MCF 10A (cell line): Measurements from ENCODE around the gene FOCAD. TPM values are rescaled to one million over a fixed set of nuclear protein-coding genes. Genes with fewer than 3 reads are reported as not detected.

Experiments used
- BruUV-seq: library from RNA; stranded (reverse); fragments of 400-500 nt; replicated peaks from 2 replicates; lab custom pipeline; 2021; lab: Mats Ljungman, UMichigan
- CTCF ChIA-PET: fragments of 300-600 bp; sonication (Branson Sonifier 250); formaldehyde crosslinking; extraction: SDS; loops from one replicate; lab custom pipeline; 2021; ENCODE audit warnings: antibody characterized with exemption, inconsistent platforms; lab: Yijun Ruan, JAX
- POLR2A ChIA-PET: fragments of 300-600, 350-650 bp; sonication (Branson Sonifier 250); formaldehyde crosslinking; extraction: SDS; loops from one replicate; lab custom pipeline; 2020; ENCODE audit warnings: antibody characterized with exemption, inconsistent platforms; lab: Yijun Ruan, JAX
- DNase-seq: peaks from one replicate; pipeline ENCODE4 v3.0.0-alpha.2; 2018; ENCODE audit not compliant: unreplicated experiment
- H3K27ac Mint-ChIP-seq: one replicate; pipeline ENCODE4 v1.8.0; 2022; ENCODE audit warnings: mild to moderate bottlenecking, low read depth, mixed read lengths; ENCODE audit not compliant: unreplicated experiment
- H3K27me3 Mint-ChIP-seq: one replicate; pipeline ENCODE4 v1.8.0; 2022; ENCODE audit warnings: mixed read lengths; ENCODE audit not compliant: insufficient read depth, unreplicated experiment
- H3K36me3 Mint-ChIP-seq: one replicate; pipeline ENCODE4 v1.8.0; 2022; ENCODE audit warnings: mild to moderate bottlenecking, moderate library complexity, mixed read lengths; ENCODE audit not compliant: insufficient read depth, unreplicated experiment
- H3K4me1 Mint-ChIP-seq: one replicate; pipeline ENCODE4 v1.8.0; 2022; ENCODE audit warnings: mixed read lengths; ENCODE audit not compliant: insufficient read depth, unreplicated experiment
- H3K4me3 Mint-ChIP-seq: one replicate; pipeline ENCODE4 v1.8.0; 2022; ENCODE audit warnings: mild to moderate bottlenecking, moderate library complexity, mixed read lengths; ENCODE audit not compliant: unreplicated experiment
- H3K9me3 Mint-ChIP-seq: one replicate; pipeline ENCODE4 v1.8.0; 2022; ENCODE audit warnings: mixed read lengths; ENCODE audit not compliant: unreplicated experiment
- intact Hi-C: fragments of 100-400 bp; cut with micrococcal nuclease; formaldehyde crosslinking; loops from 2 replicates; pipeline ENCODE4 v1.14.1; 2022
- total RNA-seq: library from RNA; stranded (reverse); gene quantifications from 2 replicates; pipeline ENCODE4 v1.2.3, GENCODE V29; 2022
- TF ChIP-seq, protein P1 (sequence below): fragments of 200-600 bp; IDR thresholded peaks from one replicate; pipeline ENCODE4 v1.8.0; 2022; ENCODE audit warnings: antibody characterized with exemption, mild to moderate bottlenecking; ENCODE audit not compliant: unreplicated experiment

FOCAD gene
- total RNA-seq, 1 experiment from 2014 or later = 20.7 TPM

DNA sequence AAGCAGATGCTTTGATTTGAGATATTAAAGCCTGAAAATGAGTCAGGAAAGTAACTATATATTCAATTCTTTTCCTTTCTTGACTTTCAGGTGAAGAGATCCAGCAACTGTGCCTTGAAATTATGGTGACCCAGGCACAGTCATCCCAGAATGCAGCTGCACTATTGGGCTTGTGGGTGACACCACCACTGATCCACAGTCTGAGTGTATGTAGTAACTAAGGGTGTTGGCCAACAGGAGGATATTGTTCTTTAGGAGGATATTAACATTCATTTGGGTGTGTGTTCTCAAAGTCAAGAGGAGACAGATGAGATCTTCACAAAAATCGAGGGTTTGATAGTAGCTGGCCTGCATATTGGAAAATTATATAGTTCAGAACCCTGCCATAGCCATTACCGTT is 294.2 kb downstream of the FOCAD start:
- TF ChIP-seq, protein P1, sequence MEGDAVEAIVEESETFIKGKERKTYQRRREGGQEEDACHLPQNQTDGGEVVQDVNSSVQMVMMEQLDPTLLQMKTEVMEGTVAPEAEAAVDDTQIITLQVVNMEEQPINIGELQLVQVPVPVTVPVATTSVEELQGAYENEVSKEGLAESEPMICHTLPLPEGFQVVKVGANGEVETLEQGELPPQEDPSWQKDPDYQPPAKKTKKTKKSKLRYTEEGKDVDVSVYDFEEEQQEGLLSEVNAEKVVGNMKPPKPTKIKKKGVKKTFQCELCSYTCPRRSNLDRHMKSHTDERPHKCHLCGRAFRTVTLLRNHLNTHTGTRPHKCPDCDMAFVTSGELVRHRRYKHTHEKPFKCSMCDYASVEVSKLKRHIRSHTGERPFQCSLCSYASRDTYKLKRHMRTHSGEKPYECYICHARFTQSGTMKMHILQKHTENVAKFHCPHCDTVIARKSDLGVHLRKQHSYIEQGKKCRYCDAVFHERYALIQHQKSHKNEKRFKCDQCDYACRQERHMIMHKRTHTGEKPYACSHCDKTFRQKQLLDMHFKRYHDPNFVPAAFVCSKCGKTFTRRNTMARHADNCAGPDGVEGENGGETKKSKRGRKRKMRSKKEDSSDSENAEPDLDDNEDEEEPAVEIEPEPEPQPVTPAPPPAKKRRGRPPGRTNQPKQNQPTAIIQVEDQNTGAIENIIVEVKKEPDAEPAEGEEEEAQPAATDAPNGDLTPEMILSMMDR = no peak
- no peak for DNase-seq
- CTCF ChIA-PET = no interaction called here
- Mint-ChIP-seq H3K4me1 (peaks cover 13% of the 10 kb centered on the region), H3K4me3 (no peak overlapping the region), H3K36me3 (no peaks in the 10 kb centered on the region), H3K27ac (no peak overlapping the region), H3K27me3 (no peaks in the 10 kb centered on the region), H3K9me3 (no peaks in the 10 kb centered on the region)
- POLR2A ChIA-PET = no interaction called here
- BruUV-seq = no TSS peak
- intact Hi-C loops = no loop called here

DNA sequence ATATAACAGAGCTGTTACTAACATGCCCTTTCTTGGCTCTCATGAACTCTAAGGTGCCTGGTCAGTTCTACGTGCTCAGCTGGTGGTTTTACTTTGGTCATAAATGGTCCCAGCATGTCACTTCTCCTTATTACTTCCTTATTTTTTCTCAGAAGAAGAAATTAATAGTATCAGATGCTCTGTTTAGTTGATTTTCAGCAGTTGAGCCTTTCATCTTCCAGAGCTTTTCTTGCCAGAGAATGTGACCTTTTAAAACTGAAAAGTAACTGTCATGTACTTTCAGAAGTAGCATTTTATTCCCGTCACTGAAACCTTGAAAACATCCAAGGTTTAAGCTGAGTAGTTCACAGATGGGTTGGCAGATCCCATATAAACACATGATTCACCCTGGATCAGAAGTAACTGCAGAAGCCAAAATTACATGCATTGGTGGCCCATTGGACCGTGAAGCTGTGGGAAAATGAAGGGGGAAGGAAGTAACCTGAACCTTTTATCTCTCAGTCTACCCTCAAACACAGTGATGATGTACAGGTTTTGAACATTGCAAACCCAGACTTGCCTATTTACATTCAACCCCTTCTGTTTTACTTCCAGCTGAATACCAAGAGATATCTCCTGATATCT is 296.9 kb downstream of the FOCAD start:
- H3K27me3 Mint-ChIP-seq = no peaks in the 10 kb centered on the region
- intact Hi-C loops = loop anchor here (10.0 kb wide), 1 partner anchor 94 kb away; the partner anchor contains the start of gene IFNB1
- peaks cover 13% of the 10 kb centered on the region for H3K4me1 Mint-ChIP-seq
- POLR2A ChIA-PET = no interaction called here
- TF ChIP-seq, protein P1 = no peak
- peak overlapping the region; percentile 46 for H3K27ac Mint-ChIP-seq
- H3K9me3 Mint-ChIP-seq = no peaks in the 10 kb centered on the region
- H3K36me3 Mint-ChIP-seq = no peaks in the 10 kb centered on the region
- H3K4me3 Mint-ChIP-seq = no peak overlapping the region
- peak; percentile 41 for DNase-seq
- no TSS peak for BruUV-seq
- CTCF ChIA-PET = no interaction called here

DNA sequence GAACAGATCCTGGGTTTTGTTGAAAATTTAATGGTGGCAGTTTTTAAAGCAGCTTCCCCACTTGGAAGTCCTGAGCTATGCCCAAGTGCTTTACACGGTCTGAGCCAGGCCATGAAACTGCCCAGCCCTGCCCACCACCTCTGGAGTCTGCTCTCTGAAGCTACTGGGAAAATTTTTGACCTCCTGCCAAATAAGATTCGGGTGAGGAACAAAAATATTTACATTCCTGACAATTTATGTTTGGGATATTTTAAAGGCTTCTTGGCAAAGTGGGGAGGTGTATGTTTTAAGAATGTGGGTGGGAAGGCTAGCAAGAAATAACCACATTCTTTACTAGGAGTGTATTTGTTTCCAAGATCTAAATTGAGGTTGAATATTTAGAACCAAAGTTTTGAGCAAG is 297.4 kb downstream of the FOCAD start:
- intact Hi-C loops = loop anchor here (10.0 kb wide), 1 partner anchor 93 kb away; the partner anchor contains the start of gene IFNB1
- no peaks in the 10 kb centered on the region for H3K36me3 Mint-ChIP-seq
- DNase-seq = peak; percentile 49
- no TSS peak for BruUV-seq
- H3K9me3 Mint-ChIP-seq = no peaks in the 10 kb centered on the region
- H3K4me1 Mint-ChIP-seq = peaks cover 13% of the 10 kb centered on the region
- peak overlapping the region; percentile 46 for H3K27ac Mint-ChIP-seq
- H3K4me3 Mint-ChIP-seq = no peak overlapping the region
- ChIA-PET POLR2A (no interaction called here), CTCF (interaction anchor here (0.8 kb wide), 1 partner anchor 9 kb away, joined by 3 read pairs; no protein-coding TSS in a partner anchor)
- H3K27me3 Mint-ChIP-seq = no peaks in the 10 kb centered on the region
- TF ChIP-seq, protein P1 = no peak

DNA sequence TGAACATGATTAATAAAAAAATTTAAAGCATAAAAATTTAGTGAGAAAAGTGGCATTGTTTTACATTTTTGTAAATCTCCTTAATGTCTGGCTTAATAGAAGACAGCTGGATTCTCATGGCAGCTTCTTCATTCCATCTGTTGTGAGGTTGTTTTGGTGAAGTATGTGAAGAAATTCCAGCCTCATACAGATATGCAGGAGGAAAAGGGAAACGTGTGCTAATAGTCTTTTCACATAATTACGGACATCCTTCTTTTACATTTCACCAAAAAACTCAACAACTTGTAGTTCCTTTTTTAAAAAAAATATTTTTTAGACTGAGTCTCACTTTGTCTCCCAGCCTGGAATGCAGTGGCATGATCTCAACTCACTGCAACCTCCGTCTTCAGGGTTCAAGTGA is 300.4 kb downstream of the FOCAD start:
- CTCF ChIA-PET = no interaction called here
- intact Hi-C loops = loop anchor here (10.0 kb wide), 1 partner anchor 90 kb away; the partner anchor contains the start of gene IFNB1
- no peaks in the 10 kb centered on the region for H3K9me3 Mint-ChIP-seq
- peaks cover 13% of the 10 kb centered on the region for H3K4me1 Mint-ChIP-seq
- peaks cover 1% of the 10 kb centered on the region for H3K36me3 Mint-ChIP-seq
- TF ChIP-seq, protein P1 = no peak
- no peak overlapping the region for H3K27ac Mint-ChIP-seq
- H3K27me3 Mint-ChIP-seq = no peaks in the 10 kb centered on the region
- no peak overlapping the region for H3K4me3 Mint-ChIP-seq
- no TSS peak for BruUV-seq
- POLR2A ChIA-PET = no interaction called here
- no peak for DNase-seq
